Measurements from ENCODE around the gene SRGAP2. TPM values are rescaled to one million over a fixed set of nuclear protein-coding genes. Genes with fewer than 3 reads are reported as not detected.
"Not testable (repeated sequence)": the region's sequence is repeated elsewhere in the genome, so short reads cannot be mapped to it uniquely, and the experiment has no call there.

Gene SRGAP2
- total RNA-seq, 1 donor from 2014 or later, result 77.1 TPM

- ATAC-seq, result peak; percentile 81
Measured at GRCh38 chr1:206218765-206219164, 15.4 kb downstream of the SRGAP2 start.

DNA sequence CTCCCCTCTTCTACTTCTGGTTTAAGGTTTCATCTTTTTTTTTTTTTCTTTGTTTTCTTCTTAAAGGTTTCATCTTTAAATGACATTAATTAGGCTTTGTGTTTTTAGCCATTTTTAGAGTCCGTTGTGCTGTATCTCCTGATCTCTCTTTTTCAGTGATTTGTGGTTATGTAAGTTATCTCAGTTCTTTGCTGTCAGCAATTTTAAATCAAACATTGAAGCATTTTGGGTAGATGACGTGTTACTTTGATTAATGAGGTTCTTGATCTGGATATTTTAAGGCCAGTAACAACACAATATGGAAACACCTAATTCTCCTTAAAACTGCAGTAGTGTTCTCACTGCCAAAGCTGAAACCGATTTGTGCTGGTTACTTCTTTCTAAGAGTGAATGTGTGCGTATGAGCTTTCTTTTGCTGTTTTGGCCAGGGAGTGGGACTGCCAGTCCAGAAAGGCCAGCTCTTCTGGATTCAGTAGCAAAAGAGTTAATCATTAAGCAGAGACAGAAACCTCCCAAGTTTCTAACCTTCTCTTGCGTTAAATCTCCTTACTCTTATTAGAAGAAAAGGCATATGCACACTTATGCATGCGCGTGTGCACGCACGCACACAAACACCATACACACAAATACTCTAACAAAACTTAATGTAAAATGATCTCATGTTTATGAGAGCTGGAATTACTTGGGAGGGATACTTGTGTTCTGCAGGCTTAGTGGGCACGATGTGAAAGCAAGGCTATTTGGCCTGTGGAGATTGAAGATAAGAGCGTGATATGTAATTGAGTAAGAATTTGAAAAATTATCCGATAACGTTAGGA lies 16.4 kb downstream of the SRGAP2 start:
- DNase-seq; H3K9me3 ChIP-seq; intact Hi-C loops (cut with DNase I); H3K27ac ChIP-seq; H3K4me1 ChIP-seq; H3K36me3 ChIP-seq; H3K27me3 ChIP-seq; H3K4me3 ChIP-seq: not testable (repeated sequence)
- peak; percentile 58 for ATAC-seq

More at GRCh38 chr1:206218765-206219164, 15.4 kb downstream of the SRGAP2 start:
- H3K4me1 ChIP-seq; H3K9me3 ChIP-seq; H3K36me3 ChIP-seq; DNase-seq; H3K27me3 ChIP-seq; H3K4me3 ChIP-seq; intact Hi-C loops (cut with DNase I); H3K27ac ChIP-seq: not testable (repeated sequence)

DNA sequence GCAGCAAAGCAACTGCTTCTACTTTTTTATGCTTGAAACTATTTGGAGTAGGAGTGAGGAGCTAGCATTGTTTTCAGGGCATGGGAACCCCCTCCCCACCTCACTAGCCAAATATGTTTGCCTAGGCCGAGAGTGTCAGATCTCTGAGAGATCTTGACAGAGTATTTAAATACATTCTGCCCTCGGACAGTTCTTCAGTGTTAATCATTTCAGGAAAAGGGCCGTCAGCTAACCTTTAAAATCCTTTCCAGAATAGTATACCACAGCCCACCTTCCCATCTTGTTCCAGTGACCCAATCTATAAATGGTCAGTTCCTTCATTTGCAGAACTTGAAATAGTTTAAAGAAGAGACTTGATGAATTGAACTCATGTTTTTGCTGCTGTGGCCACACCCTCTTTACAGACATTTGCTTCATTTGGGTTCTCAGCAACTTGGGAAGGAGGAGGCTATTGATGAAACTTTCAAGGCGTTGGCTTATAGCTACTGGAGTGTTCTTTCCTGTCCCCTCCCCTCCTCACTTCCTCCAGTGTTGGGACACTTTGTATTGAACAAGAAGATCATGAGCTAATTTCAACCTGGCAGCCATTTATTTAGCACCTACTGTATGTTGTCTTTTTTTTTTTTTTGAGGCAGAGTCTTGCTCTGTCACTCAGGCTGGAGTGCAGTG lies 17.1 kb downstream of the SRGAP2 start:
- H3K4me3 ChIP-seq; H3K36me3 ChIP-seq; intact Hi-C loops (cut with DNase I); H3K9me3 ChIP-seq; H3K4me1 ChIP-seq; H3K27me3 ChIP-seq; H3K27ac ChIP-seq; DNase-seq: not testable (repeated sequence)
- ATAC-seq, result peak; percentile 80

- H3K4me3 ChIP-seq; H3K4me1 ChIP-seq; H3K27ac ChIP-seq; ATAC-seq; H3K27me3 ChIP-seq; DNase-seq; intact Hi-C loops (cut with DNase I); H3K9me3 ChIP-seq; H3K36me3 ChIP-seq: not testable (repeated sequence)
Measured at GRCh38 chr1:206221585-206221984, 18.2 kb downstream of the SRGAP2 start.

DNA sequence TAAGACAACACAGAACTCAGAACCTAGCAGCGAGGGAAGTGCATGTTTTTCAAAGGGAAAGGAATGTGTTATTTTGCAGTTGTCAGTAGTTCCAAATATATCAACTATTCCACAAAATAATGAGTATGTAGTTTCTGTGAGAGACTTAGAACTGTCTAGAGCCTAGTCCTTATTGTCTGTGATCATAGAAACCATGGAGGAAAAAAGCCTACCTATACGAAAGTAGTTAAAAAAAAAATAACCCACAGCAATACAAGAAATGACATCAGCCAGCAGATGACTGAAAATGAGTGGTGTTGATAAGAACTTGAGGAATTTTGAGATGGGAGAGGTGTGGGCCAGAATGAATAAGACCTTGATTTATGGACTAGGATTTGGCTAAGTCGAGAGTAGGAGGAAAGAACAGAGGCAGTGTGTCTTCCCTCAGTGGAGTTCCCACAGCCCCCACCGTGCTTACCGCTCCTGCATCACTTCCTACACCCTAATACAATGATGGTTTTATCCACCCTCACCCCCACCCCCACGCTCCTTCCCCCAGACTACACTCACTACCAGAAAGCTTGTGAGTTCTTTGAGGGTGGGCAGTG lies 20.9 kb downstream of the SRGAP2 start:
- H3K9me3 ChIP-seq; H3K27me3 ChIP-seq; H3K27ac ChIP-seq; H3K4me1 ChIP-seq; DNase-seq; H3K4me3 ChIP-seq; H3K36me3 ChIP-seq; intact Hi-C loops (cut with DNase I); ATAC-seq: not testable (repeated sequence)

- H3K9me3 ChIP-seq; H3K4me3 ChIP-seq; H3K27ac ChIP-seq; intact Hi-C loops (cut with DNase I); H3K27me3 ChIP-seq; DNase-seq; H3K36me3 ChIP-seq; ATAC-seq; H3K4me1 ChIP-seq: not testable (repeated sequence)
Measured at GRCh38 chr1:206225386-206225785, 22.0 kb downstream of the SRGAP2 start.

DNA sequence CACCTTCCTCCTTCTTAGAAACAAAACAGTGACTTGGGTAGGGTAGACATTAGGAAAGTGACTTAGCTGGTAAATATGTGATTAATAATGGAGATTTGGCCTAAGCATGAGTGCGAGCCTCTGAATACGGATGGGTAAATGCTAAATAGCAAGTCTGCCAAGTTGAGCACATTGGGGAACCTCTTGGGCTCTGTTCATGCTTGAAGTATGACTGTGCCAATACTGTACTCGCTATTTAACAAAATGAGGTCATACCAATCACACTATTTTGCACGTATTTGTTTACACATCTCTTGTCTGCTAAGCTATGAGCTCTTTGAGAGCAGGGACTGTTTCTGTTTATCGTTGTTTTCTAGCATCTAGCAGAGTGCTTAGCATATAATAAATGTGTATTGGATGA lies 23.5 kb downstream of the SRGAP2 start:
- H3K27ac ChIP-seq; intact Hi-C loops (cut with DNase I); H3K4me3 ChIP-seq; H3K4me1 ChIP-seq; H3K27me3 ChIP-seq; ATAC-seq; H3K9me3 ChIP-seq; H3K36me3 ChIP-seq; DNase-seq: not testable (repeated sequence)

- DNase-seq; intact Hi-C loops (cut with DNase I); H3K4me3 ChIP-seq; H3K27me3 ChIP-seq; H3K9me3 ChIP-seq; H3K27ac ChIP-seq; ATAC-seq; H3K36me3 ChIP-seq; H3K4me1 ChIP-seq: not testable (repeated sequence)
Measured at GRCh38 chr1:206229286-206229685, 25.9 kb downstream of the SRGAP2 start.

DNA sequence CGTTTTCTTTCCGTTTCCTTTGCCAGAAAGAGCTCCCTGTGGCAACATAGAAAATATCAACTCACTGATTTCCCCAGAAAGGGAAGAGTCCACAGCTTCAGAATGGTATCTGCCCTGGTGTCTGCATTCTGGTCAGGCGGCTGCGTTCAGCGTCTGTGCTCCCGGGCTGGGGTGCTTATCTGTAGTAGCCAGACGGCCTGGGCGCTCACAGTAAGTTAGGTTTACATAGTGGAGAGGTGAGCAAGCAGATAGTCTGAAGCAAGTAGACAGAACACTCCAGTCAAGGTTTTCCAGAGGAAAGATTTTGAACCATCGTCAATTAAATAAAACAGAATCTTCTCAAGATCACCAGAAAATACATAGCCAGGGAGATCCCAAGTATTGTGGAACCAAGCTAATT lies 28.6 kb downstream of the SRGAP2 start:
- H3K4me1 ChIP-seq; H3K27ac ChIP-seq; H3K36me3 ChIP-seq; H3K4me3 ChIP-seq; H3K27me3 ChIP-seq; H3K9me3 ChIP-seq; intact Hi-C loops (cut with DNase I); DNase-seq: not testable (repeated sequence)
- peak; percentile 75 for ATAC-seq

DNA sequence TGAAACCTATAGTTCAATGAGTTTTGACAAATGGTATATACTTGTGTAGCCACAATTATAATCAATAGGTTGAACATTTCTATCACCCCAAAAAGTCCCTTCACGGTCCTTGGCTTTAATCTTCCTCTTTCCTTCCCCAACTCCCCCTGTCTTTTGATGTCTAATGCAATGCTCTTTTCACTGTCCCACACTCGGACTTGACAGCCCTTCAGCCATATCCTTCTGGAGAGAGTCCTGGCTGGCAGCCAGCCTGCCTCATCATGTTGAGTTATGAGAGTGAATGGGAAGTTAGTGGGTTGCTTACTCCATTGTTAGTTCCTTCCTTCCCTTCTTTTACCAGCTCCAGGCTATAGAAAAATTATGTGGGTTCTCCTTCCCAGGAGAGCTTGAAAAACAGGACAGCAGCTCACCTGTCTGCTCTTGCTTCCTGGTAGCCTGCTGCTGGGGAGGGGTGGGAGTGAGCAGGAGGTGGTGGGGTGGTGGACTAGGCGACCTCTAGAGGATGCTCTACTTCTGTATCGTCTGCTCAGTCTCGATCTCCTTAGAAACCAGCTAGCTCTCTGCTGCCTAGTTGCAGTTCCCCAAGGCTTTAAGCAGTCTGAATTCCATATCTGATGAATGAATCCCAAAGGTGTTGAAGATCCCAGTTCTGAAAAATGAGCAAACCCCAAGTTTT lies 29.8 kb downstream of the SRGAP2 start:
- intact Hi-C loops (cut with DNase I), result not testable (repeated sequence)

DNA sequence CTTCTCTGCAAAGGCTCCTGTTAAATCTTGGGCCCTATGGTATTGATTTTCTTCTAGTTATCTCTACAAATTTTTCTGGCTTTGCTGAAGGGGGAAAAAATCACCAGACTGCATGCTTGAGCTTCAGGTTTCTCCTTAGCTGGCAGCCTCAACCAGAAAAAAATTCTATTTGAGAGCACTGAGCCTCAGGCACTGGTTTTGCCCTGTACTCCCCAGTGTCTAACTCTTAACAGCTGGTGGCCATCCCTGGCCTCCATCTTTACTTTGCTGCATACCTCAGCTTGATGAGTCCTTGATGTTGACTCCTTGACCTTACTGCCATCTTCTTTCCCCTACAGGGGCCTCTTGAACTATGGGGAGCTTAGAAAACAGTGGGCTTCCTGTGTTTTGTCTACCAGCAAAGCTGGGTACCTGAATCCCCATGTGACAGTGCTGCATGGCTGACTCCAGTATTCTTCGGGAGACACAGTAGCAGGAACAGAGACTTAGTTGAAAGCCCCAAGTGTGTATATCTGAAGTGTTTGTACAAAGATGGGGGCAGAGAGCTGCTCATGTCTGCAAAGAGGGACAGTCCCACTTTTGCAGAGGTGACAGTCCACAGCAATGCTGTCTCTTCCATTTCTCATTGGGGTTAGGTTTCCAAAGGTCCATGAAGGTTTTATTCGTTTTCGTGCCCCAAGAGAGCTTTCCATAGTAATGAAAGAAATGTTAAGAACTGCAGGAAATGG lies 31.0 kb downstream of the SRGAP2 start:
- H3K27me3 ChIP-seq; H3K36me3 ChIP-seq; intact Hi-C loops (cut with DNase I); H3K27ac ChIP-seq; DNase-seq; ATAC-seq; H3K4me3 ChIP-seq; H3K9me3 ChIP-seq; H3K4me1 ChIP-seq: not testable (repeated sequence)

More for the DNA sequence above, 29.8 kb downstream of the SRGAP2 start:
- DNase-seq, H3K4me3 ChIP-seq, H3K27me3 ChIP-seq, H3K4me1 ChIP-seq, H3K27ac ChIP-seq, H3K36me3 ChIP-seq, H3K9me3 ChIP-seq: not testable (repeated sequence)
- peak; percentile 68 for ATAC-seq

GRCh38 chr1:206235190-206235589 lies 31.8 kb downstream of the SRGAP2 start:
- H3K9me3 ChIP-seq; H3K36me3 ChIP-seq; H3K27ac ChIP-seq; H3K4me3 ChIP-seq; H3K27me3 ChIP-seq; ATAC-seq; DNase-seq; H3K4me1 ChIP-seq; intact Hi-C loops (cut with DNase I): not testable (repeated sequence)

DNA sequence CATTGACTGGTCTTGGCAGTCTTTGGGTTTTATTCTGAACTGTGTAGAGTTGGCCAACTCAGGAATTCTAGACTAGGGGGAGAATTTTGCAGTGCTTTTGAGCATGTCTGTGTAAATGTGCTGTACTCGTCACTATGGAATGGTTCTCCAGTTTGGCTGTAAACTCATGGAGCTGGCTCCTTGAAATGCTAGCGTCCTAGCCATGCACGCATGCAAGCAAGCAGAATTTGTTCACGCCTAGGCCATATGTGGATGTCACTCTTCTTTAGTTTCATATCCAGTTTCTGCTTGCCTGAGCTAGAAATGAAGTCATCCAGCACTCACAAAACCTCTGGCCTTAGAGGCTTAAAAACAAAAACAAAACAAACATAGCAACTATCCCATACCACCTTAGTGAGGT lies 36.9 kb downstream of the SRGAP2 start:
- intact Hi-C loops (cut with DNase I); H3K4me3 ChIP-seq: not testable (repeated sequence)
- ATAC-seq, result peak; percentile 57

More for the DNA sequence above, 36.9 kb downstream of the SRGAP2 start:
- H3K9me3 ChIP-seq, H3K27ac ChIP-seq, H3K36me3 ChIP-seq, H3K4me1 ChIP-seq, H3K27me3 ChIP-seq, DNase-seq: not testable (repeated sequence)
